Activated CD4-positive, alpha-beta memory T cell treated with anti-CD3 and anti-CD28 coated beads, Interleukin-2, amount 10 ng/mL, durations not matched to agents 7 days and 5 days (primary cell): ENCODE results near the gene AXDND1. TPM values are rescaled to one million over a fixed set of nuclear protein-coding genes. Genes with fewer than 3 reads are reported as not detected.
"Not testable (repeated sequence)": the region's sequence is repeated elsewhere in the genome, so short reads cannot be mapped to it uniquely, and the experiment has no call there.

Experiments used
- CTCF ChIA-PET: fragments of 350-600 bp; sonication (Branson Sonifier 250); formaldehyde crosslinking; loops from one replicate; lab custom pipeline; 2021; ENCODE audit warnings: antibody characterized with exemption, inconsistent platforms; lab: Charles Lee
- POLR2A ChIA-PET: fragments of 350-600 bp; sonication (Branson Sonifier 250); formaldehyde crosslinking; loops from one replicate; lab custom pipeline; 2021; ENCODE audit warnings: antibody characterized with exemption; lab: Charles Lee
- DNase-seq: peaks from one replicate; pipeline ENCODE4 v3.0.0-alpha.2; 2020
- H3K27ac Mint-ChIP-seq: one replicate; pipeline ENCODE4 v1.8.0; 2021; ENCODE audit warnings: mild to moderate bottlenecking, mixed read lengths
- H3K27me3 Mint-ChIP-seq: one replicate; pipeline ENCODE4 v1.8.0; 2021; ENCODE audit warnings: mixed read lengths
- H3K36me3 Mint-ChIP-seq: one replicate; pipeline ENCODE4 v1.8.0; 2021; ENCODE audit warnings: low read depth, mixed read lengths
- H3K4me1 Mint-ChIP-seq: one replicate; pipeline ENCODE4 v1.8.0; 2021; ENCODE audit warnings: mixed read lengths
- H3K4me3 Mint-ChIP-seq: one replicate; pipeline ENCODE4 v1.8.0; 2021; ENCODE audit warnings: mild to moderate bottlenecking, mixed read lengths
- H3K9me3 Mint-ChIP-seq: one replicate; pipeline ENCODE4 v1.8.0; 2021; ENCODE audit warnings: mixed read lengths
- total RNA-seq, 2 experiments: library from RNA; stranded (reverse); gene quantifications; one replicate each; pipeline ENCODE4 v1.2.3, GENCODE V29; 2021

AXDND1 gene
- total RNA-seq, 2 experiments from 2014 or later = 0.58 TPM; not detected in 1

- ChIA-PET CTCF (interaction anchor here (1.2 kb wide), 1 partner anchor 12 kb away, joined by 5 read pairs; no protein-coding TSS in a partner anchor), POLR2A (no interaction called here)
- no peak overlapping the region for H3K4me3 Mint-ChIP-seq
- H3K27me3 Mint-ChIP-seq = no peaks in the 10 kb centered on the region
- DNase-seq = no peak
- H3K4me1 Mint-ChIP-seq = no peaks in the 10 kb centered on the region
- H3K36me3 Mint-ChIP-seq = no peaks in the 10 kb centered on the region
- no peaks in the 10 kb centered on the region for H3K9me3 Mint-ChIP-seq
- no peak overlapping the region for H3K27ac Mint-ChIP-seq
These were observed 14.5 kb downstream of the AXDND1 start for GRCh38 chr1:179380299-179380698.

- Mint-ChIP-seq H3K9me3 (no peaks in the 10 kb centered on the region), H3K4me1 (no peaks in the 10 kb centered on the region), H3K36me3 (no peaks in the 10 kb centered on the region), H3K27ac (no peak overlapping the region), H3K4me3 (no peak overlapping the region), H3K27me3 (no peaks in the 10 kb centered on the region)
- ChIA-PET CTCF (no interaction called here), POLR2A (no interaction called here)
- DNase-seq = no peak
These were observed 18.3 kb downstream of the AXDND1 start for GRCh38 chr1:179384027-179384426.

GRCh38 chr1:179385510-179385909 is 19.7 kb downstream of the AXDND1 start:
- no peak overlapping the region for H3K4me3 Mint-ChIP-seq
- H3K4me1 Mint-ChIP-seq = no peaks in the 10 kb centered on the region
- no peaks in the 10 kb centered on the region for H3K9me3 Mint-ChIP-seq
- DNase-seq = no peak
- POLR2A ChIA-PET = no interaction called here
- no peaks in the 10 kb centered on the region for H3K27me3 Mint-ChIP-seq
- no peak overlapping the region for H3K27ac Mint-ChIP-seq
- no peaks in the 10 kb centered on the region for H3K36me3 Mint-ChIP-seq
- CTCF ChIA-PET = no interaction called here

- H3K27ac Mint-ChIP-seq = no peak overlapping the region
- CTCF ChIA-PET = no interaction called here
- H3K36me3 Mint-ChIP-seq = no peaks in the 10 kb centered on the region
These were observed 27.9 kb downstream of the AXDND1 start for GRCh38 chr1:179393721-179394120.

GRCh38 chr1:179399399-179399798 is 33.6 kb downstream of the AXDND1 start:
- H3K27me3 Mint-ChIP-seq, CTCF ChIA-PET: not testable (repeated sequence)

More at GRCh38 chr1:179393721-179394120, 27.9 kb downstream of the AXDND1 start:
- DNase-seq = no peak
- peaks cover 15% of the 10 kb centered on the region for H3K9me3 Mint-ChIP-seq
- no peaks in the 10 kb centered on the region for H3K27me3 Mint-ChIP-seq
- no peak overlapping the region for H3K4me3 Mint-ChIP-seq
- POLR2A ChIA-PET = no interaction called here
- no peaks in the 10 kb centered on the region for H3K4me1 Mint-ChIP-seq

GRCh38 chr1:179417760-179418159 is 52.0 kb downstream of the AXDND1 start:
- H3K36me3 Mint-ChIP-seq, POLR2A ChIA-PET, H3K27ac Mint-ChIP-seq, CTCF ChIA-PET, H3K9me3 Mint-ChIP-seq, H3K4me1 Mint-ChIP-seq, H3K27me3 Mint-ChIP-seq, H3K4me3 Mint-ChIP-seq, DNase-seq: not testable (repeated sequence)

More at GRCh38 chr1:179399399-179399798, 33.6 kb downstream of the AXDND1 start:
- POLR2A ChIA-PET, H3K27ac Mint-ChIP-seq, H3K9me3 Mint-ChIP-seq, H3K4me3 Mint-ChIP-seq, DNase-seq, H3K4me1 Mint-ChIP-seq, H3K36me3 Mint-ChIP-seq: not testable (repeated sequence)

GRCh38 chr1:179418706-179419105 is 52.9 kb downstream of the AXDND1 start:
- POLR2A ChIA-PET, DNase-seq, H3K9me3 Mint-ChIP-seq, H3K4me3 Mint-ChIP-seq, H3K4me1 Mint-ChIP-seq, H3K27ac Mint-ChIP-seq, H3K27me3 Mint-ChIP-seq, CTCF ChIA-PET, H3K36me3 Mint-ChIP-seq: not testable (repeated sequence)

GRCh38 chr1:179424610-179425009 is 58.8 kb downstream of the AXDND1 start:
- no peak overlapping the region for H3K4me3 Mint-ChIP-seq
- POLR2A ChIA-PET = no interaction called here

GRCh38 chr1:179425186-179425585 is 59.4 kb downstream of the AXDND1 start:
- POLR2A ChIA-PET = no interaction called here
- Mint-ChIP-seq H3K27me3 (no peaks in the 10 kb centered on the region), H3K27ac (no peak overlapping the region), H3K4me3 (no peak overlapping the region), H3K36me3 (no peaks in the 10 kb centered on the region), H3K4me1 (no peaks in the 10 kb centered on the region), H3K9me3 (peaks cover 2% of the 10 kb centered on the region)
- CTCF ChIA-PET = no interaction called here
- DNase-seq = no peak

More at GRCh38 chr1:179424610-179425009, 58.8 kb downstream of the AXDND1 start:
- Mint-ChIP-seq H3K27ac (no peak overlapping the region), H3K36me3 (no peaks in the 10 kb centered on the region), H3K27me3 (no peaks in the 10 kb centered on the region), H3K4me1 (no peaks in the 10 kb centered on the region), H3K9me3 (peaks cover 2% of the 10 kb centered on the region)
- CTCF ChIA-PET = no interaction called here
- DNase-seq = no peak

- Mint-ChIP-seq H3K36me3 (no peaks in the 10 kb centered on the region), H3K27ac (no peak overlapping the region), H3K4me1 (no peaks in the 10 kb centered on the region), H3K9me3 (no peaks in the 10 kb centered on the region), H3K27me3 (peaks cover 3% of the 10 kb centered on the region), H3K4me3 (no peak overlapping the region)
- POLR2A ChIA-PET = no interaction called here
- CTCF ChIA-PET = no interaction called here
- DNase-seq = no peak
These were observed 71.4 kb downstream of the AXDND1 start for GRCh38 chr1:179437171-179437570.

GRCh38 chr1:179439646-179440045 is 73.9 kb downstream of the AXDND1 start:
- H3K27ac Mint-ChIP-seq, H3K27me3 Mint-ChIP-seq, POLR2A ChIA-PET, DNase-seq, H3K4me1 Mint-ChIP-seq, H3K9me3 Mint-ChIP-seq, H3K36me3 Mint-ChIP-seq, H3K4me3 Mint-ChIP-seq, CTCF ChIA-PET: not testable (repeated sequence)

GRCh38 chr1:179440301-179440700 is 74.5 kb downstream of the AXDND1 start:
- H3K4me1 Mint-ChIP-seq, POLR2A ChIA-PET, H3K36me3 Mint-ChIP-seq, H3K4me3 Mint-ChIP-seq, DNase-seq, CTCF ChIA-PET, H3K27ac Mint-ChIP-seq, H3K9me3 Mint-ChIP-seq, H3K27me3 Mint-ChIP-seq: not testable (repeated sequence)

GRCh38 chr1:179440971-179441370 is 75.2 kb downstream of the AXDND1 start:
- no peak for DNase-seq
- no peaks in the 10 kb centered on the region for H3K36me3 Mint-ChIP-seq
- CTCF ChIA-PET = no interaction called here
- H3K27ac Mint-ChIP-seq = no peak overlapping the region
- no peaks in the 10 kb centered on the region for H3K4me1 Mint-ChIP-seq
- H3K27me3 Mint-ChIP-seq = peaks cover 7% of the 10 kb centered on the region
- H3K9me3 Mint-ChIP-seq = no peaks in the 10 kb centered on the region
- POLR2A ChIA-PET = no interaction called here
- H3K4me3 Mint-ChIP-seq = no peak overlapping the region

- ChIA-PET POLR2A (no interaction called here), CTCF (no interaction called here)
- DNase-seq = no peak
- no peaks in the 10 kb centered on the region for H3K36me3 Mint-ChIP-seq
- H3K4me3 Mint-ChIP-seq = no peak overlapping the region
- no peak overlapping the region for H3K27ac Mint-ChIP-seq
- peaks cover 5% of the 10 kb centered on the region for H3K27me3 Mint-ChIP-seq
- no peaks in the 10 kb centered on the region for H3K4me1 Mint-ChIP-seq
- H3K9me3 Mint-ChIP-seq = no peaks in the 10 kb centered on the region
These were observed 75.7 kb downstream of the AXDND1 start for GRCh38 chr1:179441501-179441900.
